CD1c-positive myeloid dendritic cell (primary cell): ENCODE measurements around the gene CNTN1.

Experiments used
- DNase-seq: peaks from one replicate; pipeline ENCODE4 v3.0.0-alpha.2; 2016; ENCODE audit errors: extremely low spot score

The CNTN1 gene

DNA sequence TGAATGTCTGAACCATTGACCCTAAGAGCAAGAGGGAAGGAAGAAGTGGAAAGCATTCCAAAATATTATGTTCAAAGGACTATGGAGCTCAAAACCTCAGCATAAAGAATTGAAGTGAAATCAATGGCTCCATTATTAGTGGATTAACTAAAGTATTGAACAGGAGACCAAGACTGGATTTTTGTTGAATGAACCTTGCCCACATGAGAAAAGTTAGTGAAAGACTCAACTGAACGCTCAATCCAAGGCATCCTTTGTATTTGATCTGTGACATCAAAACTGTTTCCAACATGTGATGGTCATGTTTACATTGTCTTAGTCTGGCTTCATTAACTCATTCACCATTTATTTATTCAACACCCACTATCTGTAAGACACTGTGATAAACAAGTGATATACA, 161.0 kb downstream of the CNTN1 start:
- DNase-seq, result no peak

DNA sequence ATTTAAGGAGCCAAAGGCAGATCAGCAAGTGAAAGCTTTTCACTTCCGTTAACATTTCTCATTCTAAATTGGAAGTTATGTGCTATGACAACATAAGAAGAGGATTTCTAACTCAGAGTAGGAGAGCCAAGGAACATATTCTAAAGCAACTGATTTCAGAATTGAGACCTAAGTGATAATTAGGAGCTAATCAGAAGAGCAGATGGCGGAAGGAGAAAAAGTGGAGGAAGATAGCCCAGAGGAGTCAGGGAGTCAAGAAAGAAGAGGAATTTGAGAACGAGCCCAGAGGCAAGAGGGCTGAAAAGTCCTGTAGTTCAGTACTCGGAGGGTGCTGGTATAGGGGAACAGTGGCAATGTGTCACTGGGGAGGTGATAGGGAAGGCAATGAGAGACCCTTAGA, 162.4 kb downstream of the CNTN1 start:
- DNase-seq, result no peak

DNA sequence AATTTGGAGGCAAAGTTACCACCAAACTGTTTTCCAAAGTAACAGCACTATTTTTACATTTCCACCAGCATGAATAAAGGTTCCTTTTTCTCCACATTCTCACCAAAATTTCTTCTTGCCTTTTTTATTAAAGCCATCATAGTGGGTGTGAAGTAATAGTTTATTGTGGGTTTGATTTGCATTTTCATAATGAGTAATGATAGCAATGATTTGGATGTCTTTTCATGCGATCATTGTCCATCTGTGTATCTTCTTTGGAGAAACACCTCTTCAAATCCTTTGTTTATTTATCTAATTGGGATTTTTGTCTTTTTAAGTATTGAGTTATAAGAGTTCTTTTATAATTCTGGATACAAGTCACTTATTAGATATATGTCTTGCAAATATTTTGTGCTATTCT, 172.7 kb downstream of the CNTN1 start:
- no peak for DNase-seq

DNA sequence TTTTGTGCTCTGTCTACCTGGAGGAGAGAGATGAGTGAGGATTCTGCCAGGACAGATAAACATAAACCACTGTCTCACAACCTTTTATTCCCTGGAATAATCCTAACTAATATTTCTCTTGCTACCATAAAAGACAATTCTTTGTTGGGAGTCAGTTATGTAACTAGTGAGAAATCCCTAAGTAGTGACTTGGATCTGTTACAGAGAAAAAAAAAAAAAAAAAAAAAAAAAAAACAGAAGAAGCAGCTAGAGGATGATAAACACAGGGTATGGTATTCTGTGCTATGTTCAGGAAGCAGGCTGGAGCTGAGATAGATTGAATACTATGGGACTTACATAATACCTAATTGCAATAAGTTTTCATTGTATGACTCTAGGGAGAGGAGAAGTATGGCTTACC, 178.7 kb downstream of the CNTN1 start:
- no peak for DNase-seq

DNA sequence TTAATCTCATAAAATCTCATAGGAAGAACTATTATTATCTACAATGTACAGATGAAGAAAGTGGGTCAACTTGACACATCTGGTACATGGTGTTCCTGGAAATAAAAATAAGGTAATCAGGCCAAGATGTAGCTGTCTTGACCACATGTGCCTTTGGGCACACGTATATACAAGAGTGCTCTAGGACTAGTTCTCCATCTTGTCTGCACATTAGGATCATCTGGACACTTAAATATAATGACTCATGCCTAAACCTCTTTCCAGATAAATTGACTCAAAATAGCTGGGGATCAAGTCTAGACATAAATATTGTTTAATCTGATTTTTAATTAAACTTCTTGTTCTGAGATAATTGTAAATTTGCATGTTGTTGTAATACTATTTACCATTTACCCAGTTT, 182.6 kb downstream of the CNTN1 start:
- DNase-seq, result no peak

DNA sequence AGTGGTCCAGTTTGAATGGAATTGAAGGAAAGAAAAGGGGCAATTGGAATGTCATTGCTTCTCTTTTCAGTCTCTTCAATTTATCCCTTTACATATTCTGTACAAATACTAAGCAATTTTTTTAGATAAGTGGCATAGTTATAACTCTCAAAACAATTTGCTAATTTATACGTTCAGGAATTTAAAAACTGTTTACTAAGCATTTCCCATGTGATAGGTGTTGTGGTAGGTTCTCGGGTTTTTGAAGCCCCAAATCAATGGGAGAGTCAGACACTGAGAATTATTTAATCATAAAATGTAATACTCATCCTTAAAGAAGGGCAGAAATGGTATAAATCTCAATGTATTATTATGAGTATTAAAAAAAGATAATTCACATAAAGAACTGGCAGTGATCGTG, 197.1 kb downstream of the CNTN1 start:
- no peak for DNase-seq

DNA sequence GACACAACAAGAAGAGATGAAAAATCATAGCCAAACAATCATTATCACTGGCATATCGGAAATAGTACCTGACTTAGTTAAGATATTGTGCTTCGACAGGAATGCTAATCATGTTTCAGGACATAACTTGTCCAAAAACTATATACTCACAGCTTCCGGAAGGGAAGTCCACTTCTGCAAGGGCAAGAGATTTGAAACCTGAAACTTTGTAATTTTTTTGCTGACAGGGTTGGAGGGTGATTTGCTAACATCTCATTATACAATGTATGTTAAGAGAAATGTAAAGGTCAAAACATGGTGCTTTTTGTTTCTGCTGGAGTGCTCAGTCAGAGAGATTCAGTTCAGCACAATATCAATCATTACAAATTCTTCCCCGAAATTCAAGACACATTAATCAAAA, 200.3 kb downstream of the CNTN1 start:
- no peak for DNase-seq

DNA sequence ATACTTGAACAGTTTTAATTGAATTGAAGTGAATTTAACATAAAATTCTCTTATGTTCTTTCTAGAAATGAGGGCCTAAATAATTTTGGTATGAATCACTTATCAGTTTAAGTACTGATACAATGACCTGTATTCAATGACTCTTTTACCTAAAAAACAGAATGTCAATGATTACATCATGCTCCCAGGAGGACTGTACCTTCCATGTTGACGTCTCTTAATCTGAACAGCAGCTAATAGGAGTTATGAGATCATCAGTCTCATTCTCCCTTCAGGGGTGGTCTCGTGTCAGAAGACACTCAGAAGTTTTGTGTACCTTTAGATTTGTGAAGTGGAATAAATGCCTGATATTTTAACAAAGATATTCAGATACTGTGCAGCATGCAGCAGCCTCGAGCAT, 206.3 kb downstream of the CNTN1 start:
- DNase-seq, result no peak

DNA sequence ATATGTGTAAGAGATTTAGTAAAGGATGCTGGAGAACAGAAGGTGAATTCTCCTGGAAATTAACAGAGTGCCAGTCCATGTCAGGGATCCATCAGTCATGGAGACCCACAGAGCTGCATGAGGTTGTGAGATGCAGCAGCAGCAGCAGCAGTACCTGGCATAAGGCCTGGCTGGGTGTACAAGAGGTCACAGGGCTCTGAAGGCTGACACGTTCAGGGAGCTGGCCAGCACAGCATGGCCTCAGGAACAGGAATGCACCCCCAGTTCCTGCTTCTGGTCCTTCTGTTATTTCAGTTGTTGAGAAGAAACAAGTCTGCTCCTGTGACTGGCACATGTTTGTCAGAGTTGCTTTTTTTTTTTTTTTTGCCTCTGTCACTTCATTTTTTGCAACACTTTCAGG, 210.8 kb downstream of the CNTN1 start:
- no peak for DNase-seq

DNA sequence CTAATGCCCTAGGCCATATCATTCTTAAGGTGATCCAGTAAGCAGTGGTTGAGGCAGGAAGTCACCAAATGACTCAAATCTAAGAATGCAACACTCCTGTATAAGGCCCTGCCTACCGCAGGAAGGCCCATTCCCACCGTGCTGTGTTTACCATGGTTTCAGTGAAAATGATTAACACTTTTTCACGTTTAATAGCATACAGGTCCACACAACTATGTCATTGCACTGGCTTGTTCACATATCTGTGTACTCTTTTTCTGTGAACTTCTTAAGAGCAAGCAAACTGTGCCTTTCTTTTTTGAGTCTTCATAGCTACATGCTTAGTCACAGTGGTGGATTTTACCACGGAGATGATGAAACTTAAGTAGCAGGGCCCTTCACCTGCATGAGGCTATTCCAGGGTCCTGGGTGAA, 214.9 kb downstream of the CNTN1 start:
- DNase-seq, result no peak

DNA sequence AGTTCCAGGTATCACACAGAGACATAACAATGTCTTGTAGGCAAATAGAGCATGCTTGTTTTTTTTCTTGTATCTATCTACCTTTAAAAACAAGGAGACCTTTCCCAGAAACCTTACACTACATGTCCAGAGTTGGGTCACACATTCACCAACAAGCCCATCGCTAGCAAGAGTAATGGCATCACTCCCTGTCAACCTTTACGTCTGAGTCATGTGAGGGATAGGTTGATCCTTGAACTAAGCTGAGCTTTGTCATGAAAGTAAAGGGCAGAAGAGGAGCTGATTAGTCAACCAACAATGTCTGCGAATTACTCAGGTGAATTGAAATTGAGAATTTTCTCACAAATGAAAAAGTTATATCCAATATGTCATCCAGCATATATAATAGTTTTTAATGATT, 219.4 kb downstream of the CNTN1 start:
- no peak for DNase-seq

DNA sequence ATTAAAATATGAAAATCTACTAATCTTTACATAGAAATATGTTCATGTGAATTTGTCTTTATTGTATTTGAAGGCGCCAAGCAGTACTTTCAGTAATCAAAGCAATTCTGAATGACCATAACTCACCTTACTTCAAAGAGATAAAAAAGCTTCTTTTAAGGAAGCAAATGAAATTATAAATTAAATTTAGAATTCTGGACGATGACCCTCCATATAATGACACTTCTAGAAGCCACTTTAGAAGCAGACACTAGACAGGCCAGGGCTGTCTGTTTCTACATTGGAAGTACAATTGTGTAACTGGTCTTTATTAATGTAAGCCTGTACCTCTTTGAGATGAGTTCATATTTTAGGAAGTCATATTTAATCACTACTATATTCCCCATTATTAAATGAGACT, 222.9 kb downstream of the CNTN1 start:
- DNase-seq, result no peak

DNA sequence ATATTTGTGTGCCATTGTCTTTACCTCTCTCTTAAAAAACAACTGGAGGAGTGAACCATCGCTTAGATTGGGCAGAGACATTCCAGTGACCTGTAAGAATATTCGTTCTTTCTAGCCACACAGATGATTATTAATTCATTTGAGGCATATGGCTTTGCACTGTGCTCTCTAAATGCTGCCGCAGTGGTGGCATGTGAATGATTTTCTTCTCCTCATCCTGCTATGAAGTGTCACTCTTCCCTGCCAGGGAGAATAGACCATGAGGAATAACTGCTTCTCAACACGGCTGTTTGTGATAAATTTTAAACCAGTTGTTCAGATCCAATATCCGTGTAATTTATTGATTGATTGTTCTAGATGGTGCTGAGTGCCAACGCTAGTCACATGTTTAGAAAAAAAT, 225.3 kb downstream of the CNTN1 start:
- no peak for DNase-seq

DNA sequence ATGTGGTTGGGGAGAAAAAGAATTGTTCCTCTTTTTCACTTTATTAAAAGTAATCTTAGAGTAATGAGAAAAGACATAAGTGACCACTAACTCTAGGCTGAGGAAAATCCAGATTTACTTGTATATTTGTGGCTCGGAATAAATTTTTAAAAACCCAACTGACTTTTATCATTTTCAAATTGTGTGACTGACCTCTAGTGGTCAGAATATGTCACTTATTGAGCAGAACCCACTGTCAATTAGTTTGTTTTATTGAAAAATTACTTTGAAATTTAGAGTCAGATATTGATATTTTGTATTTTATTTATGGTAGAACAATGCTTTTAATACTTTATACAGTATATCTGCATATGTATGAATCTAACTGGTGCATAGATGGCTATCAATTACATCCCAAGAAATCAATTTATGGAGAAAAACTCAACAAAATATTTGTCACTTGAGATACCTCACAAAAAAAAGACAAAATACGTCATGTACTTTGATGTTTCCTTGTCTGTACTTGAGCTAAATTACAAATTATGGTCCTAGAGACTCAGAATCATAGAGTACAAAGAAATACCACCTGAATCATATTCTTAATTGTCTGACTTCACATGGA, 229.4 kb downstream of the CNTN1 start:
- peak; percentile 32 for DNase-seq

DNA sequence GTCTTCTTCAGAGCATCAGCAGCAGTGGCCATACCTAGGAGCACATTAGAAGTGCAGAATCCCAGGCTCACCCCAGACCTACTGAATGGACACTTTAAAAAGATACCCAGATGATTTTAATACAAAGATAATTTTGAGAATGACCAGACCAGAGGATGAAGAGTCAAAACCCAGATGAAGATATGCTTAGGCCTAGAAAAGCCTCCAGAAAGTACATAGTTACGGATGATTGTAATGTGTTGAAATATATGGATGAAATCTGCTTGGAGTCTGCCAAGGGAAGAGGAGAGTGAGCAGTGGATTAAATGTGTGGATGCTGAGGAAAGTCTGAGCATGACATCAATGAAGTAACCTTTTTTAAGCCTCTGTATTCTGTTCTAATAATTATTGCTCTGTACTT, 245.7 kb downstream of the CNTN1 start:
- DNase-seq, result no peak

DNA sequence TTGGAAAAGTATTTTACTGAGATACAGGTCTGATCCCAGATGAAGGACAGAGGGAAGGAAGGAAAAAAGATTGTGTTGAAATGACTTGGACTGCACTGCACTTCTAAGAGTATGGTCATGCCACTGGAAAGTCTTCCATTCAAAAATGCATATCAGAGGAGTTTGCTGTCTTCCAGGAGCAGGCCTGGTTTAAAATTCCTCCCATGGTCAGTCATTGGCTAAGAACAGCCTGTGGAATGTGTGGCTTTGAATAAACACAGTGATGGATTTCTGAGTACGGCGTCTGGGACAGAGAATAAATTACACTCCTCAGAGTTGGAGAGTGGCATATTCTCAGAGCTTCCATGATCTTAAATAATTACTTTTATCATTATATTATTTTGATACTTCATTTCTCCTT, 250.1 kb downstream of the CNTN1 start:
- no peak for DNase-seq

DNA sequence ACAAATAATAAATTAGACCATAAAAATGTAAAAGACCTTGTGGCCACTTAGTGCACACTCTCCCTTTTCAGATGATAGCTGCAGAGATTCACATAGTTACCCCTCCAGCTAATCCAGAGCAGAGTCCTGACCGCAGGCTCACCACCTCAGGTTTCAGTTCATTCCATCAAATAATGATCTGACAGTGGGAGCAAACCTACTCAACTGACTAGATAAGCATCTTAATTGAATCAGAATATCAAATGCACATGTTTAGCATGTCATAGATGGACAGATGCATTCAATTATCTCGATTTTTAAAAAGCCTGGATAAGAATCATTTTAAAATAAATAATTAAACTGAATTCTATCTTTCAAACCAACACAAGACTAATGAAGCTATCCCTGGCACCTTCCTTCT, 253.5 kb downstream of the CNTN1 start:
- DNase-seq, result no peak

DNA sequence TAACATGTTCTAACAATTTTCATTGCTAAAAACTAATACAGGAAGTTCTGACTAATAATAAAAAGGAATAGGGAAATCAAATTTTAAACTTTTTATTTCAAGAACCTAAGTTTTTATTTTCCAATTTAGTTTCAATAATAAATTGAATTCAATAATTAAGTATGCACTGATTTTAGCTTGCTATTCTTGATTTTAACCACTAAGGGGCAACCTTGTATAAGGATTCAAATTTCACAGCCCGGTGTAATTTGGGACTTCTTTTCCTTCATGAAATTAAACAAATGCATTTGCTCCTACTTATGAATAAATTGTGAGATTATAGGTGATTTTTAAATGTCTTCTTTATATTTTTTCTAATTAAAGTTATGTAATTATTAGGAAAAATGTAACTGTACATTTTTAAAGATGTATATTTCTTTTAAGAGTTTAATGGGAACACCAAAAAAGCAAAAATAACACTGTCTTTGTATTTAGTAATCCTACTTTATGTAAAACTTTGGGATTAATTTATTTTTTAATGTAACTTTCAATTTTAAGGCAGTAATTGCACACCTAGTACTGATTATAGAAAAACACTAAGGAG, 254.5 kb downstream of the CNTN1 start:
- peak; percentile 49 for DNase-seq

DNA sequence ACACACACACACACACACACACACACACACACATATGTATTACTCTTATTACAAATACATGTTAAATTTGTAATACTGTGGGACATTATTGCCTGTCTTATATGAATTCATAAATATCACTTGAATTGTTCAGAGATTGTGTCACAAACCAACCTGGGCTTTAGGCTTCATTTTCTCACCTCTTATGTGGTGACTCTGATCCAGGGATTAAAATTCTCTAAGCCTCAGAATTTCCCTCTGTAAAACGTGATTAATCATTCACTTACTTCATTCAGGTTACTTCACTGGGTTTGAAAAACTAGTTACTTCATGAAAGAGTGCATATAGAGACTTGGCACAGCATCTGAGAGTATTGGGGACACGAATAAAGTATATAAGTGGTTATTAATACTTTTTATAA, 255.6 kb downstream of the CNTN1 start:
- DNase-seq, result no peak

DNA sequence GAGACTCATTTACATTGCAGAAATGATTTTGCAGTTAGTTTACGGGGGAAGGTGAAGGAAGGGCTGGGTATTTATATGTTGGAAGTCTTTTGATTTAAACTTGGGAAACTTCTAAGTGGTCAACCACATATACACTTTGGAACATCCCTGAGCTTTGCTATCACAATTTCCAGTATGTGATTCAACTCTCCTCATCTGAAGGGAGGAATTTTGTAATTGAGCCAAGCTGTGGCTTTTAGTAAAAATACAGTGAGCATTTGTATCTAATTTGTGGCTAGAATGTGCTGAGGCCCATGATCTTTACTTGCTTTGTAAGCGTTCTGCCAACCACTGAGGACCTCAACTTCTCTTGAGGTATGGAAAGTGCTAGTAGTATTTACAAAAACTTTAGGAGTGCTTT, 260.8 kb downstream of the CNTN1 start:
- DNase-seq, result no peak

DNA sequence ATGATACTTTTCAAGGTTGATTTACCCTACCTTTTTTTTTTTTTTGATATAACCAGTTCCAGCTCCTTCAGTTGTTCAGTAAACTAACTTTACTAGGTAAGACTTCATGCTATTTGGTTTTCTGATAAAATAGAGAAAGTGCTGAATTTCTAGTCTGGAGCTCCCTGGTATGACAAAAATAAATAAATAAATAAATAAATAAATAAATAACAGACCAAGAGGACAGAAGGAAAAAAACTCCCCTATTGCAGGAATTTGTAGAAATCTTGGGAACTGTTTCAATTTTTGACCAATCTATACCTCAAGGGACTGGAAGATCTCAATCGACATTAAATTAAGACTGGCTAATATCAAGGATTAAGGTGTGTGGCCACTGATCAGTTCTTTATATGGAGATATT, 265.2 kb downstream of the CNTN1 start:
- no peak for DNase-seq

DNA sequence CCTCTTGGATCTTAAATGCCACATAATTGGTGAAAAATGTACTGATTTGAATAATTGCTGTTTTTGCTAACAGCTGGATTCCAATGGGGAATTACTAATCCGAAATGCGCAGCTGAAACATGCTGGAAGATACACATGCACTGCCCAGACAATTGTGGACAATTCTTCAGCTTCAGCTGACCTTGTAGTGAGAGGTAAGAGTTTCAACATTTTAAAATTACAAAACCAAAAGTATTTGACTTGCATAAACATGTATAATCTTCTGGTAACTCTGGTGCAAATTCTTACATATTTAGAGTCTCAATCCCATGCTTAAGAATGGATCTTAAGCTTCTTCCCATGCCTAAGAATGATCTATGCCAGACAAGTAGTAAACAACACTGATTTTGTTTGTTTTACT, 266.8 kb downstream of the CNTN1 start:
- DNase-seq, result no peak

DNA sequence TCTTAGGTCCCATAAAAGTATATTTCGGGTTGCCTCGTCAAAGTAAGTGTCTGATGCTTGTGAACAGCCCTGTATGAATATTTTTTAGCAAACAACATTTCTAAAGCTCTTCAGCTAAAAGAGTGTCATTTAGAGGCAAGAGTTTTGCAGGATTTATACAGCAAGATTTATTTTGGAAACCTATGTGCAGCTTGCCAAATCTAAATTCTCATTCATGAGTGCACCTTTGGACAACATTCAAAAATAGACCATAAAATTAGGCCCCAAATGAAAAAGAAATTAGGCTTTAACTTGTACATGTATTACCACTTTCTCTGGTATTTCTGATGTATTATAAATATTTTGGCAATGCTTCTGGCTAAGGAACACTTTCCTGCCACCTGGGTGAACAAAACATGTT, 271.5 kb downstream of the CNTN1 start:
- no peak for DNase-seq

DNA sequence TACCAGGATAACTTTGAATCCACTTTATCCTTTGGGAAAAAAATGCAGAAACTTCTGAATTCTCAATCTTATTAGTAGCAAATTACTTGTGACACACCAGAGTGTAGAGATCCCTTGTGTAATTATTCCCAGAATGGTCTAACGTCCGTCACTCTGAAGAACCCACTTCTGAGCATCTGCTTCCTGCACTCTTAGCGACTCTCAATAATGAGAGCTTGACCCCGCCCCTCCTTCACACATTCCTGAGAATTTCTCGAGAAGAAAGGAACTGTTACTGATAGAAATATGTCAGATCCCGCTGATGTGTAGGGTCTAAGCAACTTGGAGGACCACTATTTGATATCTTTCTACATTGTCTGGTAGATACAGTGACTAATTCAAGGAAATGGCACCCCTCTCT, 277.6 kb downstream of the CNTN1 start:
- DNase-seq, result no peak
